RWPE1 (cell line): ENCODE data around the gene WDR7.

Source experiments
- CTCF ChIA-PET: fragments of 350-600 bp; sonication (Branson Sonifier 250); formaldehyde crosslinking; extraction: SDS; loops from one replicate; lab custom pipeline; 2021; lab: Yijun Ruan, JAX
- POLR2A ChIA-PET: fragments of 400-600 bp; formaldehyde crosslinking; extraction: SDS; loops from one replicate; lab custom pipeline; 2020; ENCODE audit warnings: antibody characterized with exemption; ENCODE audit not compliant: low non-redundant PET; lab: Yijun Ruan, JAX
- DNase-seq: peaks from one replicate; pipeline ENCODE4 v3.0.0; 2012; ENCODE audit warnings: low spot score
- H3K27ac ChIP-seq: fragments of 450-650 bp; 2 replicates; pipeline ENCODE4 v1.5.1; 2017
- CTCF ChIP-seq: fragments of 450-650 bp; conservative IDR thresholded peaks from 2 replicates; pipeline ENCODE4 v1.5.1; 2017; ENCODE audit warnings: low read depth, mild to moderate bottlenecking

The WDR7 gene

GRCh38 chr18:57077786-57078552 lies 426.8 kb downstream of the WDR7 start:
- POLR2A ChIA-PET: no interaction called here
- no peak for TF ChIP-seq CTCF
- no peak overlapping the region for H3K27ac ChIP-seq
- CTCF ChIA-PET: no interaction called here
- no peak for DNase-seq

GRCh38 chr18:57078614-57079013 lies 427.5 kb downstream of the WDR7 start:
- ChIA-PET CTCF (no interaction called here), POLR2A (no interaction called here)
- no peak overlapping the region for H3K27ac ChIP-seq
- DNase-seq: no peak
- no peak for TF ChIP-seq CTCF

- POLR2A ChIA-PET: no interaction called here
- CTCF ChIA-PET: no interaction called here
- H3K27ac ChIP-seq: no peak overlapping the region
- DNase-seq: no peak
- no peak for TF ChIP-seq CTCF
Observed at GRCh38 chr18:57080479-57080878, 429.3 kb downstream of the WDR7 start.

GRCh38 chr18:57081899-57082298 lies 430.7 kb downstream of the WDR7 start:
- TF ChIP-seq CTCF: no peak
- POLR2A ChIA-PET: no interaction called here
- no peak for DNase-seq
- CTCF ChIA-PET: no interaction called here
- H3K27ac ChIP-seq: no peak overlapping the region

- ChIA-PET POLR2A (no interaction called here), CTCF (no interaction called here)
- H3K27ac ChIP-seq: no peak overlapping the region
- TF ChIP-seq CTCF: no peak
- no peak for DNase-seq
Observed at GRCh38 chr18:57083485-57083884, 432.3 kb downstream of the WDR7 start.

GRCh38 chr18:57084331-57085271 lies 433.4 kb downstream of the WDR7 start:
- CTCF ChIA-PET: no interaction called here
- no peak for TF ChIP-seq CTCF
- DNase-seq: no peak
- POLR2A ChIA-PET: no interaction called here
- H3K27ac ChIP-seq: no peak overlapping the region
